WTC11 (cell line): ENCODE measurements around the gene KCTD3.

Experiments used
- FOXJ3 ChIP-seq: sonication (generic); formaldehyde crosslinking; IDR thresholded peaks from 2 replicates; pipeline ENCODE4 v1.9.0; 2021; ENCODE audit warnings: missing genetic modification reagents, mild to moderate bottlenecking, borderline replicate concordance
- KAT7 ChIP-seq: sonication (generic); formaldehyde crosslinking; IDR thresholded peaks from 2 replicates; pipeline ENCODE4 v1.8.1; 2023; ENCODE audit warnings: missing genetic modification reagents, mild to moderate bottlenecking, borderline replicate concordance
- NR3C1 ChIP-seq: sonication (generic); formaldehyde crosslinking; conservative IDR thresholded peaks from 2 replicates; pipeline ENCODE4 v1.8.1; 2023; ENCODE audit warnings: low read depth, mild to moderate bottlenecking, missing genetic modification reagents
- SP1 ChIP-seq: sonication (generic); formaldehyde crosslinking; conservative IDR thresholded peaks from 2 replicates; pipeline ENCODE4 v1.8.1; 2022; ENCODE audit warnings: missing genetic modification reagents
- TF ChIP-seq, protein P1 (sequence below): fragments of 200-600 bp; IDR thresholded peaks from 2 replicates; pipeline ENCODE4 v1.8.0; 2022; ENCODE audit warnings: antibody characterized with exemption
- TF ChIP-seq, protein P2 (sequence below): sonication (generic); formaldehyde crosslinking; IDR thresholded peaks from 2 replicates; pipeline ENCODE4 v1.8.0; 2022; ENCODE audit warnings: mild to moderate bottlenecking, missing genetic modification reagents
- TF ChIP-seq, protein P3 (sequence below): sonication (generic); formaldehyde crosslinking; IDR thresholded peaks from 2 replicates; pipeline ENCODE4 v1.8.0; 2022; ENCODE audit warnings: mild to moderate bottlenecking, missing genetic modification reagents
- TF ChIP-seq, protein P4 (sequence below): sonication (generic); formaldehyde crosslinking; IDR thresholded peaks from 2 replicates; pipeline ENCODE4 v1.8.1; 2023; ENCODE audit warnings: mild to moderate bottlenecking, missing genetic modification reagents
- TF ChIP-seq, protein P5 (sequence below): sonication (generic); formaldehyde crosslinking; IDR thresholded peaks from 2 replicates; pipeline ENCODE4 v1.8.1; 2022; ENCODE audit warnings: mild to moderate bottlenecking, moderate library complexity, missing genetic modification reagents
- TF ChIP-seq, protein P6 (sequence below): sonication (generic); formaldehyde crosslinking; IDR thresholded peaks from 2 replicates; pipeline ENCODE4 v1.8.0; 2022; ENCODE audit warnings: mild to moderate bottlenecking, missing genetic modification reagents
- TF ChIP-seq, protein P7 (sequence below): sonication (generic); formaldehyde crosslinking; IDR thresholded peaks from 2 replicates; pipeline ENCODE4 v1.8.1; 2022; ENCODE audit warnings: missing genetic modification reagents, borderline replicate concordance

DNA sequence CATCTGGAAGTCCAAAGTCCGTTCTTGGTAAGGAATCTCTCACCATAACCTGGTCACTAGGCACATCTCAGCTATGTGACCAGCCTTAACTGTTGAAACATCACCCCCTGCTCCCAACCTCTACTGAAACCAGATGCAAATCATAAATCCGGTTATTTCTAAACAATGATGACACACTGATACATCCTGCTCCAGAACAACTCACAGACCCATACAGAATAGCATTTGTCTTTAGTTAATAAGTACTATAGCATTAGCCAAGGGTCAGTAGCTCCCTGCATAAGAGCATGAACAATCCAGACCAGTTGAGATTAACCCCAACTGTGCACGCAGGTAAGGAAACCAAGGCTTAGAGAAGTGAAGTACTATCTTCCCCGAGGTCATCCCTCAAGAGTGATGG lies 38.0 kb upstream of the KCTD3 start:
- TF ChIP-seq, protein P1, sequence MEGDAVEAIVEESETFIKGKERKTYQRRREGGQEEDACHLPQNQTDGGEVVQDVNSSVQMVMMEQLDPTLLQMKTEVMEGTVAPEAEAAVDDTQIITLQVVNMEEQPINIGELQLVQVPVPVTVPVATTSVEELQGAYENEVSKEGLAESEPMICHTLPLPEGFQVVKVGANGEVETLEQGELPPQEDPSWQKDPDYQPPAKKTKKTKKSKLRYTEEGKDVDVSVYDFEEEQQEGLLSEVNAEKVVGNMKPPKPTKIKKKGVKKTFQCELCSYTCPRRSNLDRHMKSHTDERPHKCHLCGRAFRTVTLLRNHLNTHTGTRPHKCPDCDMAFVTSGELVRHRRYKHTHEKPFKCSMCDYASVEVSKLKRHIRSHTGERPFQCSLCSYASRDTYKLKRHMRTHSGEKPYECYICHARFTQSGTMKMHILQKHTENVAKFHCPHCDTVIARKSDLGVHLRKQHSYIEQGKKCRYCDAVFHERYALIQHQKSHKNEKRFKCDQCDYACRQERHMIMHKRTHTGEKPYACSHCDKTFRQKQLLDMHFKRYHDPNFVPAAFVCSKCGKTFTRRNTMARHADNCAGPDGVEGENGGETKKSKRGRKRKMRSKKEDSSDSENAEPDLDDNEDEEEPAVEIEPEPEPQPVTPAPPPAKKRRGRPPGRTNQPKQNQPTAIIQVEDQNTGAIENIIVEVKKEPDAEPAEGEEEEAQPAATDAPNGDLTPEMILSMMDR: no peak
- no peak for TF ChIP-seq SP1 (CRISPR knock-in tag)
- TF ChIP-seq, protein P2, sequence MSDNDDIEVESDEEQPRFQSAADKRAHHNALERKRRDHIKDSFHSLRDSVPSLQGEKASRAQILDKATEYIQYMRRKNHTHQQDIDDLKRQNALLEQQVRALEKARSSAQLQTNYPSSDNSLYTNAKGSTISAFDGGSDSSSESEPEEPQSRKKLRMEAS (CRISPR knock-in tag): no peak
- no peak for TF ChIP-seq FOXJ3 (CRISPR knock-in tag)
- TF ChIP-seq, protein P3, sequence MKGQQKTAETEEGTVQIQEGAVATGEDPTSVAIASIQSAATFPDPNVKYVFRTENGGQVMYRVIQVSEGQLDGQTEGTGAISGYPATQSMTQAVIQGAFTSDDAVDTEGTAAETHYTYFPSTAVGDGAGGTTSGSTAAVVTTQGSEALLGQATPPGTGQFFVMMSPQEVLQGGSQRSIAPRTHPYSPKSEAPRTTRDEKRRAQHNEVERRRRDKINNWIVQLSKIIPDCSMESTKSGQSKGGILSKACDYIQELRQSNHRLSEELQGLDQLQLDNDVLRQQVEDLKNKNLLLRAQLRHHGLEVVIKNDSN: no peak
- TF ChIP-seq, protein P4, sequence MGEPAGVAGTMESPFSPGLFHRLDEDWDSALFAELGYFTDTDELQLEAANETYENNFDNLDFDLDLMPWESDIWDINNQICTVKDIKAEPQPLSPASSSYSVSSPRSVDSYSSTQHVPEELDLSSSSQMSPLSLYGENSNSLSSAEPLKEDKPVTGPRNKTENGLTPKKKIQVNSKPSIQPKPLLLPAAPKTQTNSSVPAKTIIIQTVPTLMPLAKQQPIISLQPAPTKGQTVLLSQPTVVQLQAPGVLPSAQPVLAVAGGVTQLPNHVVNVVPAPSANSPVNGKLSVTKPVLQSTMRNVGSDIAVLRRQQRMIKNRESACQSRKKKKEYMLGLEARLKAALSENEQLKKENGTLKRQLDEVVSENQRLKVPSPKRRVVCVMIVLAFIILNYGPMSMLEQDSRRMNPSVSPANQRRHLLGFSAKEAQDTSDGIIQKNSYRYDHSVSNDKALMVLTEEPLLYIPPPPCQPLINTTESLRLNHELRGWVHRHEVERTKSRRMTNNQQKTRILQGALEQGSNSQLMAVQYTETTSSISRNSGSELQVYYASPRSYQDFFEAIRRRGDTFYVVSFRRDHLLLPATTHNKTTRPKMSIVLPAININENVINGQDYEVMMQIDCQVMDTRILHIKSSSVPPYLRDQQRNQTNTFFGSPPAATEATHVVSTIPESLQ (CRISPR knock-in tag): no peak
- TF ChIP-seq, protein P5, sequence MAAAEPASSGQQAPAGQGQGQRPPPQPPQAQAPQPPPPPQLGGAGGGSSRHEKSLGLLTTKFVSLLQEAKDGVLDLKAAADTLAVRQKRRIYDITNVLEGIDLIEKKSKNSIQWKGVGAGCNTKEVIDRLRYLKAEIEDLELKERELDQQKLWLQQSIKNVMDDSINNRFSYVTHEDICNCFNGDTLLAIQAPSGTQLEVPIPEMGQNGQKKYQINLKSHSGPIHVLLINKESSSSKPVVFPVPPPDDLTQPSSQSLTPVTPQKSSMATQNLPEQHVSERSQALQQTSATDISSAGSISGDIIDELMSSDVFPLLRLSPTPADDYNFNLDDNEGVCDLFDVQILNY (CRISPR knock-in tag): no peak
- TF ChIP-seq, protein P6, sequence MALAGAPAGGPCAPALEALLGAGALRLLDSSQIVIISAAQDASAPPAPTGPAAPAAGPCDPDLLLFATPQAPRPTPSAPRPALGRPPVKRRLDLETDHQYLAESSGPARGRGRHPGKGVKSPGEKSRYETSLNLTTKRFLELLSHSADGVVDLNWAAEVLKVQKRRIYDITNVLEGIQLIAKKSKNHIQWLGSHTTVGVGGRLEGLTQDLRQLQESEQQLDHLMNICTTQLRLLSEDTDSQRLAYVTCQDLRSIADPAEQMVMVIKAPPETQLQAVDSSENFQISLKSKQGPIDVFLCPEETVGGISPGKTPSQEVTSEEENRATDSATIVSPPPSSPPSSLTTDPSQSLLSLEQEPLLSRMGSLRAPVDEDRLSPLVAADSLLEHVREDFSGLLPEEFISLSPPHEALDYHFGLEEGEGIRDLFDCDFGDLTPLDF (CRISPR knock-in tag): no peak
- TF ChIP-seq NR3C1 (CRISPR knock-in tag): no peak
- TF ChIP-seq KAT7 (CRISPR knock-in tag): no peak
- TF ChIP-seq, protein P7, sequence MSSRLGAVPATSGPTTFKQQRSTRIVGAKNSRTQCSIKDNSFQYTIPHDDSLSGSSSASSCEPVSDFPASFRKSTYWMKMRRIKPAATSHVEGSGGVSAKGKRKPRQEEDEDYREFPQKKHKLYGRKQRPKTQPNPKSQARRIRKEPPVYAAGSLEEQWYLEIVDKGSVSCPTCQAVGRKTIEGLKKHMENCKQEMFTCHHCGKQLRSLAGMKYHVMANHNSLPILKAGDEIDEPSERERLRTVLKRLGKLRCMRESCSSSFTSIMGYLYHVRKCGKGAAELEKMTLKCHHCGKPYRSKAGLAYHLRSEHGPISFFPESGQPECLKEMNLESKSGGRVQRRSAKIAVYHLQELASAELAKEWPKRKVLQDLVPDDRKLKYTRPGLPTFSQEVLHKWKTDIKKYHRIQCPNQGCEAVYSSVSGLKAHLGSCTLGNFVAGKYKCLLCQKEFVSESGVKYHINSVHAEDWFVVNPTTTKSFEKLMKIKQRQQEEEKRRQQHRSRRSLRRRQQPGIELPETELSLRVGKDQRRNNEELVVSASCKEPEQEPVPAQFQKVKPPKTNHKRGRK (CRISPR knock-in tag): no peak
